T-cell (primary cell): ENCODE data around the gene ASL. TPM values are rescaled to one million over a fixed set of nuclear protein-coding genes. Genes with fewer than 3 reads are reported as not detected.
"Not testable (repeated sequence)": the region's sequence is repeated elsewhere in the genome, so short reads cannot be mapped to it uniquely, and the experiment has no call there.

Source experiments
- ATAC-seq, 4 experiments: fragments of 200-7000 bp in 3 of 4; fragments of 150-1000 bp in 1 of 4; cut with Tn5 transposase; replicated peaks in 1 of 4; 1 replicate in 3 of 4; 2 replicates in 1 of 4; pipeline ENCODE4 v1.10.0; 2021; ENCODE audit warnings: moderate library complexity in 3 of 4, mild to moderate bottlenecking in 2 of 4, moderate number of reproducible peaks in 1 of 4
- CTCF ChIA-PET, 2 donors: fragments of 300-600 bp; sonication (Branson Sonifier 250); formaldehyde crosslinking; loops; one replicate each; lab custom pipeline; 2022; ENCODE audit warnings: antibody characterized with exemption in 2 of 2; lab: Charles Lee
- POLR2A ChIA-PET, 2 donors: fragments of 300-600 bp; sonication (Branson Sonifier 250); formaldehyde crosslinking; loops; one replicate each; lab custom pipeline; 2022; ENCODE audit warnings: antibody characterized with exemption in 2 of 2; lab: Charles Lee
- DNase-seq, 35 experiments: peaks; one replicate each; pipeline versions ENCODE4 v3.0.0 to v3.0.0-alpha.2; 2013 to 2023
- H3K27ac ChIP-seq: one replicate; pipeline ENCODE4 v1.5.1; 2013; ENCODE audit warnings: low read length
- H3K27me3 ChIP-seq, 2 experiments: replicated peaks in 1 of 2; 1 replicate in 1 of 2; 2 replicates in 1 of 2; pipeline versions ENCODE4 v1.6.1 to v1.7.0; 2013; ENCODE audit warnings: low read length in 1 of 2, mixed read lengths in 1 of 2; ENCODE audit not compliant: control insufficient read depth in 2 of 2, insufficient read depth in 2 of 2; ENCODE audit errors: extremely low read depth in 1 of 2
- H3K36me3 ChIP-seq, 2 donors: 1 replicate in 1 of 2; 2 replicates in 1 of 2; pipeline versions ENCODE4 v1.6.1 to v1.7.0; 2013; ENCODE audit warnings: low read length in 1 of 2; ENCODE audit not compliant: control insufficient read depth in 2 of 2, insufficient read depth in 1 of 2; ENCODE audit errors: extremely low read depth in 1 of 2
- H3K4me1 ChIP-seq, 2 experiments: 1 replicate in 1 of 2; 2 replicates in 1 of 2; pipeline versions ENCODE4 v1.6.1 to v1.7.0; 2013; ENCODE audit warnings: low read length in 2 of 2, mixed read lengths in 1 of 2; ENCODE audit not compliant: insufficient read depth in 2 of 2, control insufficient read depth in 1 of 2; ENCODE audit errors: extremely low read depth in 1 of 2
- H3K4me3 ChIP-seq, 2 donors: 1 replicate in 1 of 2; 2 replicates in 1 of 2; pipeline versions ENCODE4 v1.5.1 to v1.7.0; 2013; ENCODE audit warnings: mild to moderate bottlenecking in 2 of 2, low read length in 1 of 2, moderate library complexity in 1 of 2; ENCODE audit not compliant: control insufficient read depth in 1 of 2; ENCODE audit errors: extremely low read depth in 1 of 2
- H3K9me3 ChIP-seq: 2 replicates; pipeline ENCODE4 v1.7.0; 2013
- H3K27ac Mint-ChIP-seq, 2 donors: one replicate each; pipeline ENCODE4 v1.8.0; 2020 to 2021; ENCODE audit warnings: mild to moderate bottlenecking in 2 of 2, mixed read lengths in 2 of 2
- H3K27me3 Mint-ChIP-seq, 2 donors: one replicate each; pipeline ENCODE4 v1.8.0; 2021 to 2022; ENCODE audit warnings: mixed read lengths in 2 of 2
- H3K36me3 Mint-ChIP-seq: one replicate; pipeline ENCODE4 v1.8.0; 2021; ENCODE audit warnings: mixed read lengths
- H3K4me1 Mint-ChIP-seq, 3 donors: one replicate each; pipeline ENCODE4 v1.8.0; 2020 to 2022; ENCODE audit warnings: mixed read lengths in 3 of 3, mild to moderate bottlenecking in 1 of 3
- H3K4me3 Mint-ChIP-seq, 3 donors: one replicate each; pipeline ENCODE4 v1.8.0; 2020 to 2022; ENCODE audit warnings: mild to moderate bottlenecking in 3 of 3, mixed read lengths in 3 of 3, moderate library complexity in 3 of 3
- H3K9me3 Mint-ChIP-seq, 3 donors: one replicate each; pipeline ENCODE4 v1.8.0; 2020 to 2022; ENCODE audit warnings: mixed read lengths in 3 of 3
- WGBS: methylation state at CpG from one replicate; pipeline ENCODE4 v1.1.5; 2013; ENCODE audit warnings: missing lambda C conversion rate; ENCODE audit not compliant: insufficient coverage; 5-methylcytosine and 5-hydroxymethylcytosine counted together
- total RNA-seq, 35 experiments: library from RNA in 6 of 35; stranded (reverse) in 6 of 35; fragments of 120-200 nt in 1 of 35; gene quantifications; one replicate each; pipeline versions ENCODE4 v1.2.1 to v1.2.4 and lab custom pipeline; 2013 to 2026

Gene ASL
- total RNA-seq, 5 donors from 2014 or later (not counting 1 experiment from before 2014, with no cell fraction given) = 10.3 to 23.0 (median 18.5) TPM

GRCh38 chr7:66123175-66123528, 47.5 kb downstream of the ASL start:
- Histone ChIP-seq H3K36me3 (peaks cover 0 to 7% of the 10 kb centered on the region in 2 donors), H3K4me3 (no peak overlapping the region), H3K27me3 (no peaks in the 10 kb centered on the region), H3K27ac (no peak overlapping the region), H3K4me1 (peaks cover 6 to 9% of the 10 kb centered on the region in 2 experiments), H3K9me3 (no peaks in the 10 kb centered on the region)
- DNase-seq = no peak
- CTCF ChIA-PET = interaction anchor here in 1 of 2 donors (0.5 kb wide), 1 partner anchor 291 kb away, joined by 3 read pairs; no protein-coding TSS in a partner anchor
- no peaks in the 10 kb centered on the region for H3K36me3 Mint-ChIP-seq
- no peaks in the 10 kb centered on the region for H3K9me3 Mint-ChIP-seq
- no peaks in the 10 kb centered on the region for H3K27me3 Mint-ChIP-seq
- POLR2A ChIA-PET = interaction anchor here (0.5 to 0.7 kb wide), 2 partner anchors 9 to 48 kb away, joined by 4 to 7 read pairs; no protein-coding TSS in a partner anchor
- WGBS = 100% methylated on average over 3 of the region's 9 CpGs
- H3K27ac Mint-ChIP-seq = no peak overlapping the region
- ATAC-seq = no peak
- peaks cover 35 to 69% (median 66%) of the 10 kb centered on the region in 3 donors for H3K4me1 Mint-ChIP-seq
- H3K4me3 Mint-ChIP-seq = no peak overlapping the region

GRCh38 chr7:66124569-66124861, 48.9 kb downstream of the ASL start:
- H3K27me3 Mint-ChIP-seq, DNase-seq, H3K4me3 ChIP-seq, H3K36me3 Mint-ChIP-seq, ATAC-seq, H3K36me3 ChIP-seq, POLR2A ChIA-PET, H3K9me3 ChIP-seq, H3K9me3 Mint-ChIP-seq, H3K4me1 ChIP-seq, H3K27ac ChIP-seq, H3K27me3 ChIP-seq: not testable (repeated sequence)
- no CpG with 5 or more reads among the region's 5 CpGs for WGBS
- CTCF ChIA-PET = interaction anchor here in 1 of 2 donors (0.6 kb wide), 1 partner anchor 760 kb away, joined by 7 read pairs; no protein-coding TSS in a partner anchor
- peaks cover 21 to 59% (median 54%) of the 10 kb centered on the region in 3 donors for H3K4me1 Mint-ChIP-seq
- H3K4me3 Mint-ChIP-seq = peak overlapping the region in 1 of 3 donors; percentile 48
- peak overlapping the region; percentile 36 to 58 for H3K27ac Mint-ChIP-seq

- peaks cover 2% of the 10 kb centered on the region for H3K36me3 Mint-ChIP-seq
- H3K9me3 Mint-ChIP-seq = no peaks in the 10 kb centered on the region
- ChIA-PET POLR2A (no interaction called here), CTCF (interaction anchor here in 1 of 2 donors (0.7 kb wide), 1 partner anchor 94 kb away, joined by 4 read pairs; no protein-coding TSS in a partner anchor)
- peak overlapping the region; percentile 4 to 58 for H3K27ac Mint-ChIP-seq
- peak in 1 of 35 experiments; percentile 15 for DNase-seq
- no peaks in the 10 kb centered on the region for H3K27me3 Mint-ChIP-seq
- Histone ChIP-seq H3K4me3 (no peak overlapping the region), H3K27me3 (no peaks in the 10 kb centered on the region), H3K27ac (peak overlapping the region; percentile 5), H3K9me3 (no peaks in the 10 kb centered on the region), H3K36me3 (peaks cover 0 to 2% of the 10 kb centered on the region in 2 donors), H3K4me1 (peaks cover 0 to 9% of the 10 kb centered on the region in 2 experiments)
- ATAC-seq = peak in 2 of 4 experiments; percentile 40 to 59
- H3K4me3 Mint-ChIP-seq = peak overlapping the region in 1 of 3 donors; percentile 48
- WGBS = no CpG with 5 or more reads among the region's 4 CpGs
- H3K4me1 Mint-ChIP-seq = peaks cover 20 to 59% (median 52%) of the 10 kb centered on the region in 3 donors
Observed at GRCh38 chr7:66125052-66125694, 49.6 kb downstream of the ASL start.

GRCh38 chr7:66125781-66126352, 50.2 kb downstream of the ASL start:
- 68% methylated on average over 4 of the region's 6 CpGs for WGBS
- H3K27me3 ChIP-seq, H3K27ac ChIP-seq, H3K9me3 ChIP-seq, H3K4me3 ChIP-seq, H3K4me1 ChIP-seq, H3K27me3 Mint-ChIP-seq, H3K36me3 Mint-ChIP-seq, H3K4me3 Mint-ChIP-seq, H3K9me3 Mint-ChIP-seq, POLR2A ChIA-PET, H3K36me3 ChIP-seq: not testable (repeated sequence)
- Mint-ChIP-seq H3K4me1 (peaks cover 20 to 56% (median 49%) of the 10 kb centered on the region in 3 donors), H3K27ac (peak overlapping the region in 1 of 2 donors; percentile 17)
- CTCF ChIA-PET = interaction anchor here in 1 of 2 donors (0.7 kb wide), 1 partner anchor 95 kb away, joined by 4 read pairs; no protein-coding TSS in a partner anchor
- DNase-seq (peak in 3 of 35 experiments; percentile 16 to 32 (median 22)), ATAC-seq (peak in 1 of 4 experiments; percentile 26)

- DNase-seq, ATAC-seq, H3K27ac ChIP-seq, H3K27me3 Mint-ChIP-seq, H3K9me3 Mint-ChIP-seq, H3K4me1 ChIP-seq, H3K27me3 ChIP-seq, CTCF ChIA-PET, H3K4me3 ChIP-seq, H3K4me3 Mint-ChIP-seq, H3K9me3 ChIP-seq, H3K27ac Mint-ChIP-seq: not testable (repeated sequence)
- POLR2A ChIA-PET = interaction anchor here in 1 of 2 donors (0.6 kb wide), 1 partner anchor 1187 kb away, joined by 3 read pairs; no protein-coding TSS in a partner anchor
- peaks cover 0 to 15% of the 10 kb centered on the region in 2 donors for H3K36me3 ChIP-seq
- H3K36me3 Mint-ChIP-seq = peaks cover 11% of the 10 kb centered on the region
- 83% methylated on average over 1 of the region's 3 CpGs for WGBS
- peaks cover 20 to 51% (median 44%) of the 10 kb centered on the region in 3 donors for H3K4me1 Mint-ChIP-seq
Observed at GRCh38 chr7:66127172-66127571, 51.6 kb downstream of the ASL start.

- DNase-seq (no peak), ATAC-seq (no peak)
- Histone ChIP-seq H3K9me3 (no peaks in the 10 kb centered on the region), H3K4me3 (no peak overlapping the region), H3K36me3 (peaks cover 15 to 52% of the 10 kb centered on the region in 2 donors), H3K27me3 (no peaks in the 10 kb centered on the region), H3K4me1 (no peaks in the 10 kb centered on the region), H3K27ac (no peak overlapping the region)
- CTCF ChIA-PET = interaction anchor here in 1 of 2 donors (0.7 kb wide), 2 partner anchors 28 to 1005 kb away, joined by 3 to 4 read pairs; no protein-coding TSS in a partner anchor
- H3K27me3 Mint-ChIP-seq = no peaks in the 10 kb centered on the region
- no peaks in the 10 kb centered on the region for H3K9me3 Mint-ChIP-seq
- H3K4me3 Mint-ChIP-seq = no peak overlapping the region
- peaks cover 63% of the 10 kb centered on the region for H3K36me3 Mint-ChIP-seq
- H3K27ac Mint-ChIP-seq = no peak overlapping the region
- H3K4me1 Mint-ChIP-seq = no peaks in the 10 kb centered on the region
- POLR2A ChIA-PET = interaction anchor here (0.5 to 0.6 kb wide), 5 partner anchors 23 to 123 kb away, joined by 3 to 11 read pairs (median 4); partner anchors contain the start of gene CRCP (in 1 of the 2)
- no CpG with 5 or more reads among the region's 8 CpGs for WGBS
Observed at GRCh38 chr7:66138994-66139752, 63.6 kb downstream of the ASL start.
